HG03095 (cell line): ENCODE results near the gene WIPI1.
A peak's percentile ranks its signal among the peaks of the same experiment; 100 is the strongest.

Source experiments
- ATAC-seq: cut with Tn5 transposase; IDR thresholded peaks from one replicate; pipeline ENCODE4 v1.9.1; 2021; ENCODE audit warnings: moderate library complexity; ENCODE audit not compliant: unreplicated experiment

WIPI1 gene

GRCh38 chr17:68460715-68461114, 3.4 kb upstream of the WIPI1 start:
- ATAC-seq = no peak

- ATAC-seq = no peak
Measured at GRCh38 chr17:68460146-68460545, 2.9 kb upstream of the WIPI1 start.

- ATAC-seq = peak; percentile 29
Measured at GRCh38 chr17:68459037-68459639, 1.8 kb upstream of the WIPI1 start.

- ATAC-seq = peak; percentile 19
Measured at GRCh38 chr17:68458260-68459036, 1.2 kb upstream of the WIPI1 start.

- peak; percentile 64 for ATAC-seq
Measured at GRCh38 chr17:68457539-68458259, 403 bp upstream of the WIPI1 start.

GRCh38 chr17:68456339-68457167, 743 bp downstream of the WIPI1 start:
- no peak for ATAC-seq

- no peak for ATAC-seq
Measured at GRCh38 chr17:68455901-68456338, 1.4 kb downstream of the WIPI1 start.

- no peak for ATAC-seq
Measured at GRCh38 chr17:68453991-68454665, 3.2 kb downstream of the WIPI1 start.

- ATAC-seq = no peak
Measured at GRCh38 chr17:68452724-68453290, 4.5 kb downstream of the WIPI1 start.

GRCh38 chr17:68451670-68452354, 5.5 kb downstream of the WIPI1 start:
- no peak for ATAC-seq

GRCh38 chr17:68450801-68451200, 6.5 kb downstream of the WIPI1 start:
- no peak for ATAC-seq

GRCh38 chr17:68450391-68450790, 6.9 kb downstream of the WIPI1 start:
- no peak for ATAC-seq

GRCh38 chr17:68449021-68449739, 8.1 kb downstream of the WIPI1 start:
- ATAC-seq = no peak

GRCh38 chr17:68446626-68447041, 10.7 kb downstream of the WIPI1 start:
- ATAC-seq = no peak

- ATAC-seq = no peak
Measured at GRCh38 chr17:68445671-68446070, 11.6 kb downstream of the WIPI1 start.

GRCh38 chr17:68443972-68444464, 13.3 kb downstream of the WIPI1 start:
- no peak for ATAC-seq

- ATAC-seq = no peak
Measured at GRCh38 chr17:68441070-68441770, 16.1 kb downstream of the WIPI1 start.

- no peak for ATAC-seq
Measured at GRCh38 chr17:68440526-68440925, 16.8 kb downstream of the WIPI1 start.
